Amygdala (tissue), 56 donors: ENCODE data around the gene IFT52.
"Not testable (repeated sequence)": the region's sequence is repeated elsewhere in the genome, so short reads cannot be mapped to it uniquely, and the experiment has no call there.

Experiments used
- DNase-seq, 56 donors: peaks; one replicate each; lab custom pipeline; 2025; lab: John Stamatoyannopoulos, UW

The IFT52 gene

GRCh38 chr20:43564993-43565757 is 25.6 kb upstream of the IFT52 start:
- DNase-seq: peak in 51 of 56 donors; percentile 14 to 87 (median 60)

DNA sequence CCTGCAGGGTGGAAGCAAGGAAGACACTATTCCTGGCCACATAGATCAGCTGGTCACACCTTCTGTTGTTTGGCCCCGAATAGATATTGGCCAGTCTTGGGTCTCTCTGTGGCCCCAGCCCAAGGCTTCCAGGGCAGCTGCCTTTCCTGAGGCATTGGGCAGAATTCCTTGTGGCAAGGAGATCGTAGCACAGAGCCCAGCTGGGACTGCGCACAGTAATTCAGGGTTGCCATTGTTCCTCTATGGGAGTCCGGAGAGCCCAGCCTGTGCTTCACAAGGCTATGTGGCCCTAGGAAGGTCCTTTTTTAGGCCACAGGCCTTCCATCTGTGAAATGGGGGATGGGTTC is 25.0 kb upstream of the IFT52 start:
- DNase-seq: peak in 10 of 56 donors; percentile 18 to 39 (median 31)

DNA sequence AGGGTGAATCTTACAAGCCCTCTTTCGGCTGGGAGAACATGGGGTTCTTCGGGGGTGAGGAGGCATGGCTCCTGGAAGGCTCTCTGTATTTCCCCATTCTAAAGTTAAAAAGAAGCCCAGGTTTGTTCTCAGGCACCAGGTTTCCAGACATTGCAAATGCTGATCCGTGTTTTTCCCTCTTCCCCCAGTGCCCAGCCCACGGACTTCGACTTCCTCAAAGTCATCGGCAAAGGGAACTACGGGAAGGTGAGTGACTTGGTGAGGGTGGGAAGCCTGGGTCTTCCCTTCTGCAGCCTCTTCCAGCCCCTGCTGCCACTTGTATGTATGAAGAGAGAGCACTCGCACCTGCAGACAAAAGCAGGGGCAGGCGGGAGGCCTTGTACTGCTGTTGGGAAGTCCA is 23.3 kb upstream of the IFT52 start:
- no peak for DNase-seq

GRCh38 chr20:43568706-43569105 is 22.0 kb upstream of the IFT52 start:
- DNase-seq: no peak

GRCh38 chr20:43569282-43569681 is 21.5 kb upstream of the IFT52 start:
- no peak for DNase-seq

DNA sequence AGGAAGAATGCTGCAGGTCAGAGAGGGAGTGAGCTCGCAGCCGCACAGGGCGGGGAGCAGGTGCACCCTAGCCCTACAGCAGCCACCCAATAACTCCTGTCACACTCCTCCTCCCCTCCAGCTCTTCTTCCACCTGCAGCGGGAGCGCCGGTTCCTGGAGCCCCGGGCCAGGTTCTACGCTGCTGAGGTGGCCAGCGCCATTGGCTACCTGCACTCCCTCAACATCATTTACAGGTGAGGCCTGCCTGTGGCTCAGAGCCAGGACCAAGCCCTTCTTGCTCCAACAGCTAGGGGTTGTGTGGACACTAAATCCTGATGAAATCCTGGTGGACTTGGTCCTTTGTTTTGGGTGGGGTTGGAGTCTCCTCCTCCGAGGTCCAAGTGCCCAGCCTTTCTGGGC is 20.2 kb upstream of the IFT52 start:
- DNase-seq: no peak

DNA sequence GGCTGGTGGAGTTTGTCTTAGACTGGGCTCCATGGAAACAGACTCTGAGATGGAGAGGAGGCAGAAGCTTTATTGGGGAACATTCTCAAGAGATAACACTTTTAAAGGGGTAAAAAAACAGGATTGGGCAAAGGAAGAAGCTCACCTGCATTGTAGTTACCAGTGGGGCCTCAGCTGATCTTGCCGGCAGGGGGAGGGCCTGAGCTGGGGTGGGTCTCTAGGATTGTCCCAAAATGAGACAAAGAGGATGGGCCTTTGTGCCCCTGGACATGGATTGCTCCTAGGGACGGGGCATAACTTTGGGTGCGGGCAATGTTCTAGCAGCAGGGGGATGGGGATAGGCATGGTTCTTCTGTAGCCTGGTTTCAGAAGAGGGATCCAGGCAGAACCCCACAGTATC is 19.4 kb upstream of the IFT52 start:
- no peak for DNase-seq

- no peak for DNase-seq
These were observed 19.0 kb upstream of the IFT52 start for GRCh38 chr20:43571771-43572170.

DNA sequence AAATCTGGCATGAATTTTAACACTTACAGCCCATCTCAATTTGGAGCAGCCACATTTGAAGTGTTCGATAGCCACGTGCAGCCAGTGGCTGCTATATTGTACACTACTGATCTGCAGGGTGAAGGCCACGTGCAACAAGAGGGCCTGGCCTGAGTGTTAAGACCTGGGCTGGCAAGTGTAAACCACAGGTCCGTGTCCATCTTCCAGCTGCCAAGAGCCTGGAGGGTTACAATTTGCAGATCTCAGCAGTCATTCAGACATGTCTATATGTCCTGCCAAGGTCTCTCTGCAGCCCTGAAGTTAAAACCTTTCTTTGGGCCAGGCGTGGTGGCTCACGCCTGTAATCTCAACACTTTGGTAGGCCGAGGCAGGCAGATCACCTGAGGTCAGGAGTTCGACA is 17.8 kb upstream of the IFT52 start:
- DNase-seq: no peak

DNA sequence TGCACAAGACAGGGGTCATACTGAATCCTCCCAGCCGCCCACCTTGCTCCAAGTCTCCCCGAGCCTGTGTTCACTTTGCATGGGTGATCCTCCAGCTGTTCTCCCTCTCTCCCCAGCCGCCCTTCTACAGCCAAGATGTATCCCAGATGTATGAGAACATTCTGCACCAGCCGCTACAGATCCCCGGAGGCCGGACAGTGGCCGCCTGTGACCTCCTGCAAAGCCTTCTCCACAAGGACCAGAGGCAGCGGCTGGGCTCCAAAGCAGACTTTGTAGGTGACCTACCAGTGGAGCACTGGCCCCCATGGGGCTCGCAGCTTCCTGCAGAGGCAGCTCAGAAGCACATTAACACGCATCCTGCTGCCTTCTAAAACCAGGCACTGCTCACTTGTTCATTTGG is 14.6 kb upstream of the IFT52 start:
- no peak for DNase-seq

DNA sequence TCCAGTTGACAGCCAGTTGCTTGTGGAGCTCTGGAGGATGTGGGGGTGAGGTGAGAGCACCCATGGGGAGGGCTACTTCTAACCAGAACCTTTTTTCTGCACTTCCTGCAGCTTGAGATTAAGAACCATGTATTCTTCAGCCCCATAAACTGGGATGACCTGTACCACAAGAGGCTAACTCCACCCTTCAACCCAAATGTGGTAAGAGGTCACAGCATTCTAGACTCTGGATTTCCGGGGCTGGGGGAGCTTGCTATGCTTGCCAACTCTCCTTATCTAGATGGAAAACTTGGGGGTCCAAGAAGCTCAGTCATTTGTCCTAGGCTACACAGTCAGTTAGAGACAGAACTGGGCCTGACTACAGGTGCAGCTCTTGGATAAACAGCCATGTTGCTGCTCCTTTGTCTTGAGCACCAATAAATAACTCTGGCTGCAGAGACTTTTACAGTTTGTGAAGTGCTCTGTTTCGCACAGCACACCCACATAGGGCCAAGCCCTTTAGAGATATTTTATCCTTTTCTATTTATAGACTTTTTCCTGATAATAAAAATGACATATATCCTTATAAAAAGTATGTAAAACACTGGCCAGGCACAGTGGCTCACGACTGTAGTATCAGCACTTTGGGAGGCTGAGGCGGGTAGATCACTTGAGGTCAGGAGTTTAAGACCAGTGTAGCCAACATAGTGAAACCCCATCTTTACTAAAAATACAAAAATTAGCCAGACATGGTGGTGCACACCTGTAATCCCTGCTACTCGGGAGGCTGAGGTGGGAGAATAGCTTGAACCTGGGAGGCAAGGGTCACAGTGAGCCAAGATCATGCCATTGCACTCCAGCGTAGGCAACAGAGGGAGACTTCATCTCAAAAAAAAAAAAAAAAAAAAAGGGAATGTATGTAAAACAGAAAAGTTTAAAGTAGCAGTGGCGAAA is 10.6 kb upstream of the IFT52 start:
- no peak for DNase-seq

DNA sequence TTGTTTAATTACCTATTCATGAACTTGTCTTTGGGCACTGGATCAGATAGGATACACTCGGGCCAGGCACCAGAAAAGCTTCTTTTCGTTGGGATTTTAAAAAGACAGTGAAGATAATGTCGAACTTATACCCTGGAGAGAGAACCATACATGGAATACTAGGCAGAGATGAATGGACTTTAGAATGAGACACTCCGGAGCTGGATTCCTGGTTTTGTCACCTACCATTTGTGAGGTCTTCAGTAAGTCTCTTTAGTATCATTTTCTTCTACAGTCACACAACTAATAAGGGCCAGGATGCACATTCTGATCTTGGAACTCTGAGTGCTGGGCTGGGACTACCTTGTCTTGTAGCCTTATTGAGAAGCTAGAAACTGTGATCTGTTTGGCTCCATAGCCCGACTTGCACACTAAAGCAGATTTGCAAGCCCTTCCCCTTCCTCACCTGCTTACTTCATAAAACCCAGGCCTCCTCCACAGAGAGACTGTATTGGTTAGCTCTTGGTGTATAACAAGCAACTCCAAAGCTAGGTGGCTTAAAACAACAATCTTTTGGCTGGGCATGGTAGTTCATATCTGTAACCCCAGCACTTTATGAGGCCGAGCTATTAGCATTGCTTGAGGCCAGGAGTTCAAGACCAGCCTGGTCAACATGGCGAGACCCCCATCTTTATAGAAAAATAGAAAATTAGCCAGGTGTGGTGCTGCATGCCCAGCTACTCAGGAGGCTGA is 7.4 kb upstream of the IFT52 start:
- DNase-seq: no peak

DNA sequence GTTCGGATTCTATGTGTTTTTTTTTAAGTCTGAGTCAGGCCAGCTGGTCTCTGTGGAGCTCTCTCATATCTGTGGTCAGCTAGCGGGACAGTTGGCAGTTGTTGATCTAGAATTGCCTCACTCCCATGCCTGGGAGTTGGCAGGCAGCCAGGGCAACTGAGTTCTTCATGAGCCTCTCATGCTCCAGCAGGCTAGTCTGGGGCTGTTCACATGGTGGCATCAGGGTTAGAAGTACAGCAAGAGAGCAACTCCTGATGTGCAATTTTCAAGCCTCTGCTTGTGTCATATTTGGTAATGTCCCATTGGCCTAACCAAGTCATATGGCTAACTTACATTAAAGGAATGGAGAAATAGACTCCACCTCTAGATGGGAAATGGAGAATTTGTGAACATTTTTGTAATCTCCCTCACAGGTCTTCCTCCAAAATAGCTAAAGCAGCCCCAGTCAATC is 6.7 kb upstream of the IFT52 start:
- peak in 46 of 56 donors; percentile 3 to 87 (median 51) for DNase-seq

- DNase-seq: no peak
These were observed 6.1 kb upstream of the IFT52 start for GRCh38 chr20:43584448-43585136.

GRCh38 chr20:43586641-43587040 is 4.1 kb upstream of the IFT52 start:
- peak in 3 of 56 donors; percentile 6 to 18 (median 8) for DNase-seq

- DNase-seq: not testable (repeated sequence)
These were observed 2.2 kb upstream of the IFT52 start for GRCh38 chr20:43588526-43588925.

DNA sequence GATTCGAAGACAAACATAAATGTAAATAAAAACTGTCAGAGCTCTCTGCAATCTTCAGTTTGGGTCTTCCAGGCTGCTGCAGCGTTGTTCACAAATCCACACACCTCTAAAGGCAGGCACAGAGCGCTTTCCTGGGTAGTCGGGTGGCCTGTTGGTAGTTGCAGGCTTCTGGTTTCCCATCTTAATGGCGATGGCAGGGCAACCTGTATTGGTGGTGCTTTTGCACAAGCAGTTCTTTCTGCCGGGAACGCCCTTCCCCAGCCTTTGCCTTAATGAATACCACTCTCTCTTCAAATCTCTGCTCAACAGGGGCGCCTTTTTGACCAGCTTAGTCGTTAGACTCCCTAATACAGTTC is 723 bp upstream of the IFT52 start:
- peak in 13 of 56 donors; percentile 12 to 70 (median 38) for DNase-seq

DNA sequence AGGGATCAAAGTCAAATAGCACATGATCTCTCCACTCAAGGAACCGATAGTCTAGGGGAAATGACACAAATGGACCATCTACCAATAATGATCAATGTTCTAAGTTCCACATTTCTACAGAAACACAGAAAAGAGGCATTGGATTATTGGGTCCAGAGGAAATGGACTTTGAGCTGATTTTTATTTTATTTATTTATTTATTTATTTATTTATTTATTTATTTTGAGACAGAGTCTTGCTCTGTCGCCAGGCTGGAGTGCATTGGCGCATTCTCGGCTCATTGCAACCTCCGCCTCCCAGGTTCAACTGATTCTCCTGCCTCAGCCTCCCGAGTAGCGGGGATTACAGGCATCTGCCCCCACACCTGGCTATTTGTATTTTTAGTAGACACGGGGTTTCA is 11.2 kb downstream of the IFT52 start:
- DNase-seq: not testable (repeated sequence)

DNA sequence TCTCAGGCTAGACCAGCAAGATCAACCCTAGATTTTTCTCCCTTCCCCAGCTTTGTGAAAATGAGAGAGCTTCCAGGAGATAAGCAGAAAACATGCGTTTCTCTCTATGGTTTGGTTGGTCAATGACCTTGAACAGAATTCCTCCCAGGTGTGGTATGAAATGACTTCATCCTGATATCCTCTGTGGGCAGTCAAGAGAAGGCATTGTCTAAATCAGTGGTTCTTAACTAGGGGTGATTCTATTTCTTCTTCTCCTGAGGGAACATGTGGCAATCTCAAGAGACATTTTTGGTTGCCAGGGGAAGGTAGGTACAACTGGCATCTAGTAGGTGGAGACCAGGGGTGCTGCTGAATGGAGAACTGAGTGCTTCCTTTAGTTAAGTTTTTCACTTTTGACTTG is 12.4 kb downstream of the IFT52 start:
- DNase-seq: no peak

- DNase-seq: no peak
These were observed 15.0 kb downstream of the IFT52 start for GRCh38 chr20:43605715-43606114.
